Fibroblast of lung (primary cell): ENCODE results near the gene BMPR1B. TPM values are rescaled to one million over a fixed set of nuclear protein-coding genes. Genes with fewer than 3 reads are reported as not detected.

Experiments
- DNase-seq, 2 donors: peaks; one replicate each; pipeline versions ENCODE4 v3.0.0 to v3.0.0-alpha.2; 2010; ENCODE audit warnings: low read depth in 2 of 2
- H2AFZ ChIP-seq: 2 replicates; pipeline ENCODE4 v1.5.1; 2012; ENCODE audit warnings: low read length, control low read depth, inconsistent platforms
- H3K27ac ChIP-seq: 2 replicates; pipeline ENCODE4 v1.5.1; 2011; ENCODE audit warnings: low read length, control low read depth; ENCODE audit not compliant: insufficient read depth
- H3K27me3 ChIP-seq: 2 replicates; pipeline ENCODE4 v1.5.1; 2011; ENCODE audit warnings: mild to moderate bottlenecking, low read length; ENCODE audit not compliant: control insufficient read depth, insufficient read depth
- H3K36me3 ChIP-seq: 2 replicates; pipeline ENCODE4 v1.5.1; 2011; ENCODE audit warnings: low read length; ENCODE audit not compliant: control insufficient read depth, insufficient read depth
- H3K4me1 ChIP-seq: 2 replicates; pipeline ENCODE4 v1.5.1; 2011; ENCODE audit warnings: low read length; ENCODE audit not compliant: control insufficient read depth, insufficient read depth; ENCODE audit errors: extremely low read depth
- H3K4me2 ChIP-seq: 2 replicates; pipeline ENCODE4 v1.5.1; 2011; ENCODE audit warnings: low read length, control low read depth; ENCODE audit not compliant: insufficient read depth; ENCODE audit errors: extremely low read depth
- H3K4me3 ChIP-seq, 4 experiments: fragments of 200-600 bp in 1 of 4; sonication (generic) in 1 of 4; replicated peaks in 1 of 4; 2 replicates each; pipeline ENCODE4 v1.5.1; 2011 to 2016; ENCODE audit warnings: low read length in 4 of 4, low read depth in 3 of 4, mild to moderate bottlenecking in 3 of 4, control low read depth in 2 of 4, inconsistent platforms in 1 of 4, mixed read lengths in 1 of 4; ENCODE audit not compliant: insufficient read depth in 1 of 4; ENCODE audit errors: control extremely low read depth in 1 of 4
- H3K79me2 ChIP-seq: 2 replicates; pipeline ENCODE4 v1.5.1; 2012; ENCODE audit warnings: mild to moderate bottlenecking, low read length, inconsistent platforms; ENCODE audit not compliant: control insufficient read depth, insufficient read depth
- H3K9ac ChIP-seq: 2 replicates; pipeline ENCODE4 v1.5.1; 2011; ENCODE audit warnings: mild to moderate bottlenecking, low read length, control low read depth; ENCODE audit not compliant: insufficient read depth
- H3K9me3 ChIP-seq: 2 replicates; pipeline ENCODE4 v1.5.1; 2012; ENCODE audit warnings: low read depth, low read length; ENCODE audit not compliant: control insufficient read depth, insufficient read depth
- H4K20me1 ChIP-seq: 2 replicates; pipeline ENCODE4 v1.5.1; 2011; ENCODE audit warnings: low read length; ENCODE audit not compliant: control insufficient read depth, insufficient read depth; ENCODE audit errors: extremely low read depth
- EZH2 ChIP-seq: IDR thresholded peaks from 2 replicates; pipeline ENCODE4 v1.5.1; 2012; ENCODE audit warnings: low read length, control low read depth, mild to moderate bottlenecking; ENCODE audit errors: missing control alignments
- polyA plus RNA-seq, 2 donors: library from polyadenylated mRNA; depleted of rRNA in 1 of 2; stranded (reverse) in 1 of 2; unstranded in 1 of 2; fragments of >200 nt; gene quantifications; 2 replicates each; pipeline ENCODE4 v1.2.1, GENCODE V29; 2011 to 2012; ENCODE audit warnings: missing spikeins in 1 of 2
- total RNA-seq: library from RNA; depleted of rRNA; stranded (reverse); fragments of >200 nt; gene quantifications from 2 replicates; pipeline ENCODE4 v1.2.1, GENCODE V29; 2014
- TF ChIP-seq, protein P1 (sequence below), 2 donors: IDR thresholded peaks in 1 of 2; conservative IDR thresholded peaks in 1 of 2; 1 replicate in 1 of 2; 2 replicates in 1 of 2; pipeline ENCODE4 v1.5.1; 2011 to 2012; ENCODE audit warnings: low read length in 2 of 2, control low read depth in 1 of 2, inconsistent platforms in 1 of 2, low read depth in 1 of 2, mild to moderate bottlenecking in 1 of 2

Gene BMPR1B
- total and polyA plus RNA-seq, 2 donors (not counting 1 experiment from before 2014, with no cell fraction given): 0.17 to 0.45 TPM

GRCh38 chr4:94944726-94945125 is 187.0 kb downstream of the BMPR1B start:
- Histone ChIP-seq H3K27me3 (no peaks in the 10 kb centered on the region), H3K4me3 (no peak overlapping the region), H4K20me1 (no peaks in the 10 kb centered on the region), H3K4me2 (no peak overlapping the region), H3K4me1 (no peaks in the 10 kb centered on the region), H3K36me3 (no peaks in the 10 kb centered on the region), H2AFZ (no peak overlapping the region), H3K27ac (no peak overlapping the region), H3K9me3 (no peaks in the 10 kb centered on the region), H3K79me2 (no peaks in the 10 kb centered on the region), H3K9ac (no peak overlapping the region)
- TF ChIP-seq, protein P1, sequence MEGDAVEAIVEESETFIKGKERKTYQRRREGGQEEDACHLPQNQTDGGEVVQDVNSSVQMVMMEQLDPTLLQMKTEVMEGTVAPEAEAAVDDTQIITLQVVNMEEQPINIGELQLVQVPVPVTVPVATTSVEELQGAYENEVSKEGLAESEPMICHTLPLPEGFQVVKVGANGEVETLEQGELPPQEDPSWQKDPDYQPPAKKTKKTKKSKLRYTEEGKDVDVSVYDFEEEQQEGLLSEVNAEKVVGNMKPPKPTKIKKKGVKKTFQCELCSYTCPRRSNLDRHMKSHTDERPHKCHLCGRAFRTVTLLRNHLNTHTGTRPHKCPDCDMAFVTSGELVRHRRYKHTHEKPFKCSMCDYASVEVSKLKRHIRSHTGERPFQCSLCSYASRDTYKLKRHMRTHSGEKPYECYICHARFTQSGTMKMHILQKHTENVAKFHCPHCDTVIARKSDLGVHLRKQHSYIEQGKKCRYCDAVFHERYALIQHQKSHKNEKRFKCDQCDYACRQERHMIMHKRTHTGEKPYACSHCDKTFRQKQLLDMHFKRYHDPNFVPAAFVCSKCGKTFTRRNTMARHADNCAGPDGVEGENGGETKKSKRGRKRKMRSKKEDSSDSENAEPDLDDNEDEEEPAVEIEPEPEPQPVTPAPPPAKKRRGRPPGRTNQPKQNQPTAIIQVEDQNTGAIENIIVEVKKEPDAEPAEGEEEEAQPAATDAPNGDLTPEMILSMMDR (conservative IDR thresholded peaks at IDR 0.05 in 1 of 2, IDR thresholded peaks at IDR 0.05 in 1 of 2; ENCODE audit: low read depth in 1 of 2, low read length in 2 of 2): no peak
- TF ChIP-seq EZH2: no peak
- DNase-seq: no peak

DNA sequence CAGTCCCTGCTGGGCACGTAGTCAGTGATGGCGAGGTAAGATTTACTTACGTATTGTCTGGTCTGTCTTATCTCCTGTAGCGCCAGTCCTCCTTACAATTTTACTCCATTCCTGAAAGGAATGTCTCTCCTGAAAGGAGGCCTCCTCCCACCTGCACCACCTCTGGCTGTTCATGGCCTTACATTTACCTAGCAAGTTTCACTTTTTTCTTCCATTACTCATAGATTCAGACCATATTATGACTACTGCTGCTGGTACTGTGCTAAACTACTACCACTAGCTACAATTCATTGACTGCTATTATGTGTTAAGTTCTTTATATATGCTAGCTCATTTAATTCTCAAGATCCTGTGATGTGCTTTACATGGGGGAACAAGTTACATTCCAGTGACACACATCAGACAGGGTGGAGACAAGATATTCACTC is 189.9 kb downstream of the BMPR1B start:
- H3K9me3 ChIP-seq: no peaks in the 10 kb centered on the region
- H4K20me1 ChIP-seq: no peaks in the 10 kb centered on the region
- no peak overlapping the region for H2AFZ ChIP-seq
- no peak overlapping the region for H3K9ac ChIP-seq
- no peaks in the 10 kb centered on the region for H3K36me3 ChIP-seq
- no peaks in the 10 kb centered on the region for H3K4me1 ChIP-seq
- no peak overlapping the region for H3K27ac ChIP-seq
- H3K79me2 ChIP-seq: no peaks in the 10 kb centered on the region
- no peak overlapping the region for H3K4me2 ChIP-seq
- TF ChIP-seq, protein P1 (conservative IDR thresholded peaks at IDR 0.05 in 1 of 2, IDR thresholded peaks at IDR 0.05 in 1 of 2; ENCODE audit: low read depth in 1 of 2, low read length in 2 of 2): no peak
- TF ChIP-seq EZH2: no peak
- DNase-seq: no peak
- no peaks in the 10 kb centered on the region for H3K27me3 ChIP-seq
- no peak overlapping the region for H3K4me3 ChIP-seq

DNA sequence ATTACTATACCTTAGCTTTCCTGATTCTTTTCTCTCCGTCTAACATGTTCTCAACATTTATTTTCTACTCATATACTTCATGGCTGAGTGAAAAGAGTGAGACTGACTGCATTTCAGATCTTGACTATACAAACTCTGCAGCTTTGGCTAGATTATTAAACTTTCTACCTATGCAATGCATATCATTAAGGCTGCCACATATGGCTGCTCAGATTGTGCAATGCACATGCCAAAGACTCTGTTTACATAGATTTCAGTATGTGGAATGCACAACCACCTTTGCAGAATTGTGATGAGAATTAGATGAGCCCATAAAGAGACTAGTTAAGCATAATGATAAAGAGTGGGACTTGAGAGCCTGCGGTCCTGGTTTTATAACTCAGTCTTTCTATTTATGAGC is 196.5 kb downstream of the BMPR1B start:
- Histone ChIP-seq H2AFZ (no peak overlapping the region), H3K9me3 (no peaks in the 10 kb centered on the region), H3K36me3 (no peaks in the 10 kb centered on the region), H3K4me3 (no peak overlapping the region), H3K9ac (no peak overlapping the region), H4K20me1 (no peaks in the 10 kb centered on the region), H3K79me2 (no peaks in the 10 kb centered on the region), H3K4me2 (no peak overlapping the region), H3K27ac (no peak overlapping the region), H3K27me3 (no peaks in the 10 kb centered on the region), H3K4me1 (no peaks in the 10 kb centered on the region)
- no peak for DNase-seq
- TF ChIP-seq, protein P1 (conservative IDR thresholded peaks at IDR 0.05 in 1 of 2, IDR thresholded peaks at IDR 0.05 in 1 of 2; ENCODE audit: low read depth in 1 of 2, low read length in 2 of 2): no peak
- no peak for TF ChIP-seq EZH2
